ENCODE measurements around the gene CDC42EP1.

CDC42EP1 gene

DNA sequence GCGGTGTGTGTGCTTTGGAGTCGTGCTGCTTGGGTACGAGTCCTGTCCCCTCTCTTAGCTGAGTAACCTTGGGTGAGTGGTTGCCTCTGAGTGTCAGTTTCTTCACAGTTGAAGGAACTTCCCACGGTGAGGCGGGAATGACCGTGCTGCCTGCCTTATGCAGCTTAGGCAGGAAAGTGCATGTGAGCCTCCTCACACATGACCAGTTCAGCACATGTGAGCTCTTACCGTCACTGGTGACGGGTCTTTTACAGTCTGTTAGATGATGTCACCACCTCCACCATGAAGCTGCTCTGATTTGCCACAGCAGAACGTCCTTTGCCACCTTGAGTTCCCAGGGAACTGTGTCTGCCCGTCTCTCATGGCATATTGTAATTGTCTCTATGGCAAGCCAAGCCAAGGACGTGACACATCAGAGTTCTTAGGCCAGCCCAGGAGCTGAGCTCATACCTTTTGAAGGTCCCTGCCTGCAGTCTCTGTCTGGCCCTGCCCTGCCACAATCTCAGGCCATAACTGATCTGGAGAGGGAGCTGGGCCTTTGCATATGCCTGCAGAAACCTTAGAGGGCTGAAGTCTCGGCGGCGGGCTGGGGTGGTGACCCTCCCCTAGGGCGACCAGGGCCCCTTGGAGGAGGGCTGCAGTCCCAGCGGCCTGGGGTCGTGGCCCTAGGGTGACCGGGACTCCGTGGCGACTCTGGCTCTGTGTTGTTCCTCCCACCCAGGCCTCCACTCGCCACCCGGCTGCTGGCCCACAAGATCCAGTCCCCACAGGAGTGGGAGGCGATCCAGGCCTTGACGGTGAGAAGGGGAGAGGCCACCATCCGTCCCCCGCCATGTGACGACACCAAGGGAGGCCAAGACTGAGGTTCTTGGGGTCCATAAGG lies 56.2 kb downstream of the CDC42EP1 start:
- no peak for DNase-seq

DNA sequence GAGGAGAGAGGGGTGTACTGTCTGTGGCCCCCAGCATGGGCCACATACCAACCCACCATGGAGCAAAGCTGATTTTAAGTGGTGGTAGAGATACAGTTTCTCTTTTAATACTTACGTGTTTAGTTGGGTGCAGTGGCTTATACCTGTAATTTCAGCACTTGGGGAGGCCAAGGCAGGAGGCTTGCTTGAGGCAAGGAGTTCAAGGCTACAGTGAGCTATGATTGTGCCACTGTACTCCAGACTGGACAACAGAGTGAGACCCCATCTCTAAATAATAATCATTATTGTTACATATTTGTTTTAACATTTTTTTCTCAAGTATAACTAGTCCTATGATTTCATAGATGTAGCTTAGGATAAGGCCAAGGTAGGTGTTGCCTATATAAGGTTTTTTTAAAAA lies 57.2 kb downstream of the CDC42EP1 start:
- no peak for DNase-seq

DNA sequence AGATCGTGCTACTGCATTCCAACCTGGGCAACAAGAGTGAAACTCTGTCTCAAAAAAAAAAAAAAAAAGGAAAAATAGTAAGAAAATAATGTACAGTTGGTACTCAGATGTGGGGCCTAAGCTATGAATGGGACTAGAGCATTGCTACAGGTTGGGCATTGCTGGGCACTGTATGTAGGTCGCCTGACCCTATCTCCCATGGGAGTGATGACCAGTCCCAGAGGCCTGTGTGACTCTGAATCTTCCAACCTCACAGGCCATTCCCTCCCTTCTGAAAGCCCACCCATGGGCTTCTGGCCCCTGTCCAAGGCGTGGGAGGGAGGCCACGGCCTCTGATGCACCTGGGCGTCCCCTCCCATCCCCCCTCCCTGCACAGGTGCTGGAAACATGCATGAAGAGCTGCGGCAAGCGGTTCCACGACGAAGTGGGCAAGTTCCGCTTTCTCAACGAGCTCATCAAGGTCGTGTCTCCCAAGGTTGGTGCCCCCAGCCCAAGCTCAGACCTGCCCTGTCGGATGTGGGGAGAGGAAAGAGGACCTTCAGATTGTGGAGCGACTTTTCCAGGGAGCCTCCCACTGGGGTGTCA lies 57.9 kb downstream of the CDC42EP1 start:
- DNase-seq = no peak

DNA sequence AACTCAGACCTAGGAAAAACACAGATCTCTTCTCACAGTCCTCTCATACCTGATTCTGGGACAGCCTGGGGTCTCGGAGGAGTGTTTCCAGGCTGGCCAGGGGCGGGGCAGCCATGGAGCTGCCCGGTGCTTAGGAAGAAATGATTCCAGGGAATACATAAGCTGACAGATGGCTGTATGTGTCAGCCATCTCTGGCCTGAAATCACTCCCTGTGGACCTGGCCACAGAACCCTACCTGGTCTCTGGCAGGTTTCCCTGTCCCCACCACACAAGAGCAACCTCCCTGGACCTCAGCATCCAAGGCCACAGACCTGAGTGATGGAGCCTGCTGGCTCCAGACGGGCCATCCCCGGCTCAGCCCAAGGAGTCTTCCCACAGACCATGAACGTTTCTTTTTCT lies 58.4 kb downstream of the CDC42EP1 start:
- no peak for DNase-seq

Data from NCI-H2081 treated with DMSO at 0.1 percent for 48 hours (cell line).